Mucosa of gallbladder (tissue), 1 donor: ENCODE data around the gene SUGP1. TPM values are rescaled to one million over a fixed set of nuclear protein-coding genes. Genes with fewer than 3 reads are reported as not detected.
"Not testable (repeated sequence)": the region's sequence is repeated elsewhere in the genome, so short reads cannot be mapped to it uniquely, and the experiment has no call there.

Experiments
- DNase-seq: peaks from one replicate; pipeline ENCODE4 v3.0.0-alpha.2; 2020; ENCODE audit warnings: low spot score
- total RNA-seq: library from RNA; stranded (reverse); gene quantifications from one replicate; pipeline ENCODE4 v1.2.1, GENCODE V29; 2021
- donor health status: DM: no; HTN: no; CAD: no.

The SUGP1 gene
- 53.1 TPM for total RNA-seq

- DNase-seq, result peak; percentile 92
Observed at GRCh38 chr19:19320361-19321140, at the start of gene SUGP1, which contains the start of gene MAU2. SUGP1 (minus strand) TSS chr19:19320509; CDS start chr19:19320496, 13 bp downstream. MAU2 (plus strand) TSS chr19:19320829; CDS start chr19:19320860, 31 bp downstream.

GRCh38 chr19:19368087-19368486 lies 47.8 kb upstream of the SUGP1 start:
- no peak for DNase-seq

- DNase-seq, result peak; percentile 70
Observed at GRCh38 chr19:19366434-19367396, 46.4 kb upstream of the SUGP1 start.

GRCh38 chr19:19362075-19362474 lies 41.8 kb upstream of the SUGP1 start:
- no peak for DNase-seq

GRCh38 chr19:19361075-19361594 lies 40.8 kb upstream of the SUGP1 start:
- DNase-seq, result peak; percentile 79

GRCh38 chr19:19356901-19357566 lies 36.7 kb upstream of the SUGP1 start:
- no peak for DNase-seq

GRCh38 chr19:19356500-19356899 lies 36.2 kb upstream of the SUGP1 start:
- no peak for DNase-seq

GRCh38 chr19:19355606-19356139 lies 35.4 kb upstream of the SUGP1 start:
- no peak for DNase-seq

- DNase-seq, result no peak
Observed at GRCh38 chr19:19354932-19355331, 34.6 kb upstream of the SUGP1 start.

- DNase-seq, result no peak
Observed at GRCh38 chr19:19354007-19354406, 33.7 kb upstream of the SUGP1 start.

GRCh38 chr19:19352823-19353222 lies 32.5 kb upstream of the SUGP1 start:
- no peak for DNase-seq

GRCh38 chr19:19350756-19351155 lies 30.4 kb upstream of the SUGP1 start:
- not testable (repeated sequence) for DNase-seq

- DNase-seq, result no peak
Observed at GRCh38 chr19:19349365-19349764, 29.1 kb upstream of the SUGP1 start.

GRCh38 chr19:19348266-19348665 lies 28.0 kb upstream of the SUGP1 start:
- no peak for DNase-seq

- no peak for DNase-seq
Observed at GRCh38 chr19:19347401-19348110, 27.2 kb upstream of the SUGP1 start.

- no peak for DNase-seq
Observed at GRCh38 chr19:19345970-19346369, 25.7 kb upstream of the SUGP1 start.

GRCh38 chr19:19345232-19345631 lies 24.9 kb upstream of the SUGP1 start:
- DNase-seq, result no peak

- no peak for DNase-seq
Observed at GRCh38 chr19:19343762-19344161, 23.5 kb upstream of the SUGP1 start.

GRCh38 chr19:19343016-19343362 lies 22.7 kb upstream of the SUGP1 start:
- no peak for DNase-seq

GRCh38 chr19:19342086-19343015 lies 22.0 kb upstream of the SUGP1 start:
- DNase-seq, result peak; percentile 51
